Muscle of leg (tissue), 16 donors: Measurements from ENCODE around the gene MYO1E. TPM values are rescaled to one million over a fixed set of nuclear protein-coding genes. Genes with fewer than 3 reads are reported as not detected.

ENCODE experiments used
- DNase-seq: peaks from one replicate; pipeline ENCODE4 v3.0.0; 2013
- H3K27ac ChIP-seq: one replicate; pipeline ENCODE4 v1.5.1; 2013; ENCODE audit warnings: mild to moderate bottlenecking, low read length, control low read depth
- H3K27me3 ChIP-seq: one replicate; pipeline ENCODE4 v1.6.1; 2013; ENCODE audit warnings: low read length; ENCODE audit not compliant: control insufficient read depth, insufficient read depth
- H3K36me3 ChIP-seq: one replicate; pipeline ENCODE4 v1.6.1; 2013; ENCODE audit warnings: low read length; ENCODE audit not compliant: control insufficient read depth, insufficient read depth
- H3K4me1 ChIP-seq: one replicate; pipeline ENCODE4 v1.6.1; 2013; ENCODE audit warnings: low read length; ENCODE audit not compliant: control insufficient read depth, insufficient read depth
- H3K4me3 ChIP-seq: one replicate; pipeline ENCODE4 v1.5.1; 2013; ENCODE audit warnings: low read length, control low read depth
- H3K9me3 ChIP-seq: replicated peaks from 2 replicates; pipeline ENCODE4 v1.6.1; 2013; ENCODE audit warnings: low read depth, low read length; ENCODE audit not compliant: control insufficient read depth
- WGBS: methylation state at CpG from one replicate; pipeline ENCODE4 v1.1.5; 2013; ENCODE audit warnings: missing lambda C conversion rate; ENCODE audit not compliant: insufficient coverage; 5-methylcytosine and 5-hydroxymethylcytosine counted together
- long read RNA-seq, 11 donors: transcript quantifications; one replicate each; lab custom pipeline, GENCODE V29; 2026
- polyA plus RNA-seq, 8 donors: library from polyadenylated mRNA; unstranded; fragments of 120-200 nt; gene quantifications; one replicate each; pipeline versions ENCODE4 v1.2.1 to v1.2.3, GENCODE V29; 2013; ENCODE audit warnings: inconsistent platforms in 1 of 8, low replicate concordance in 1 of 8; ENCODE audit not compliant: insufficient read length in 8 of 8, insufficient read depth in 1 of 8
- total RNA-seq: library from RNA; stranded (reverse); fragments of 120-200 nt; gene quantifications from one replicate; pipeline ENCODE4 v1.2.4, GENCODE V29; 2013

Gene MYO1E
- 36.2 TPM for total RNA-seq
- polyA plus RNA-seq, result 10 to 100 TPM; 30.2 to 44.0 (median 35.6) TPM
- long read RNA-seq, donor 1, result 0 reads
- long read RNA-seq, donor 2, result 0 reads
- long read RNA-seq, donor 3, result 0 reads
- long read RNA-seq, donor 4, result 0 reads
- long read RNA-seq, donor 5, full-length matches to known transcripts, result 1 of 1 reads
- long read RNA-seq, donor 5, partial matches to known transcripts, result 0 of 1 reads
- long read RNA-seq, donor 5, other reads (novel, unspliced or antisense), result 0 of 1 reads
- long read RNA-seq, donor 6, partial matches to known transcripts, result 12 of 12 reads
- long read RNA-seq, donor 6, other reads (novel, unspliced or antisense), result 0 of 12 reads
- long read RNA-seq, donor 7, full-length matches to known transcripts, result 2 of 22 reads
- long read RNA-seq, donor 7, partial matches to known transcripts, result 20 of 22 reads
- long read RNA-seq, donor 7, other reads (novel, unspliced or antisense), result 0 of 22 reads
- long read RNA-seq, donor 8, full-length matches to known transcripts, result 1 of 8 reads
- long read RNA-seq, donor 8, partial matches to known transcripts, result 7 of 8 reads
- long read RNA-seq, donor 8, other reads (novel, unspliced or antisense), result 0 of 8 reads
- long read RNA-seq, donor 9, full-length matches to known transcripts, result 2 of 2 reads
- long read RNA-seq, donor 9, partial matches to known transcripts, result 0 of 2 reads
- long read RNA-seq, donor 9, other reads (novel, unspliced or antisense), result 0 of 2 reads
- long read RNA-seq, donor 10, result 0 reads
- long read RNA-seq, donor 11, partial matches to known transcripts, result 23 of 23 reads
- long read RNA-seq, donor 11, other reads (novel, unspliced or antisense), result 0 of 23 reads

- peak within 1 kb of the TSS; percentile 97 for H3K27ac ChIP-seq
- H3K4me1 ChIP-seq, result peaks cover 21% of the 10 kb centered on the region
- H3K9me3 ChIP-seq, result no peaks in the 10 kb centered on the region
- H3K4me3 ChIP-seq, result peak within 1 kb of the TSS; percentile 90
- under 1% methylated on average over 71 of the region's 74 CpGs for WGBS
- no peaks in the 10 kb centered on the region for H3K36me3 ChIP-seq
- peak; percentile 99 for DNase-seq
- H3K27me3 ChIP-seq, result peaks cover 2% of the 10 kb centered on the region
Measured at GRCh38 chr15:59372352-59373211, at the start of gene MYO1E. TSS of gene MYO1E (minus strand) at chr15:59372871. CDS start at chr15:59372500, 371 bp downstream.

- DNase-seq, result peak; percentile 35
- no peaks in the 10 kb centered on the region for H3K9me3 ChIP-seq
- H3K4me1 ChIP-seq, result no peaks in the 10 kb centered on the region
- no peak overlapping the region for H3K4me3 ChIP-seq
- H3K27me3 ChIP-seq, result peaks cover 4% of the 10 kb centered on the region
- H3K36me3 ChIP-seq, result no peaks in the 10 kb centered on the region
- H3K27ac ChIP-seq, result no peak overlapping the region
- 20% methylated on average over 1 of the region's 16 CpGs for WGBS
Measured at GRCh38 chr15:59420986-59421618, 48.4 kb upstream of the MYO1E start.

- H3K4me3 ChIP-seq, result no peak overlapping the region
- no peaks in the 10 kb centered on the region for H3K36me3 ChIP-seq
- H3K27me3 ChIP-seq, result peaks cover 4% of the 10 kb centered on the region
- WGBS, result no CpG with 5 or more reads among the region's 3 CpGs
- no peaks in the 10 kb centered on the region for H3K9me3 ChIP-seq
- H3K27ac ChIP-seq, result no peak overlapping the region
- no peaks in the 10 kb centered on the region for H3K4me1 ChIP-seq
- no peak for DNase-seq
Measured at GRCh38 chr15:59420108-59420507, 47.4 kb upstream of the MYO1E start.

GRCh38 chr15:59419170-59419569 is 46.5 kb upstream of the MYO1E start:
- H3K27ac ChIP-seq, result no peak overlapping the region
- DNase-seq, result no peak
- H3K27me3 ChIP-seq, result peaks cover 4% of the 10 kb centered on the region
- H3K36me3 ChIP-seq, result no peaks in the 10 kb centered on the region
- H3K4me3 ChIP-seq, result no peak overlapping the region
- H3K9me3 ChIP-seq, result no peaks in the 10 kb centered on the region
- WGBS, result 80% methylated on average over 1 of the region's 1 CpG
- H3K4me1 ChIP-seq, result no peaks in the 10 kb centered on the region

- Histone ChIP-seq H3K27me3 (peaks cover 4% of the 10 kb centered on the region), H3K27ac (no peak overlapping the region), H3K9me3 (no peaks in the 10 kb centered on the region), H3K4me3 (no peak overlapping the region), H3K4me1 (no peaks in the 10 kb centered on the region), H3K36me3 (no peaks in the 10 kb centered on the region)
- DNase-seq, result no peak
- 78% methylated on average over 1 of the region's 4 CpGs for WGBS
Measured at GRCh38 chr15:59416816-59417215, 44.1 kb upstream of the MYO1E start.

- Histone ChIP-seq H3K4me1 (no peaks in the 10 kb centered on the region), H3K4me3 (no peak overlapping the region), H3K27me3 (no peaks in the 10 kb centered on the region), H3K36me3 (no peaks in the 10 kb centered on the region), H3K9me3 (no peaks in the 10 kb centered on the region), H3K27ac (no peak overlapping the region)
- 60% methylated on average over 1 of the region's 2 CpGs for WGBS
- DNase-seq, result no peak
Measured at GRCh38 chr15:59413577-59413976, 40.9 kb upstream of the MYO1E start.

GRCh38 chr15:59410391-59410896 is 37.8 kb upstream of the MYO1E start:
- Histone ChIP-seq H3K36me3 (no peaks in the 10 kb centered on the region), H3K4me1 (no peaks in the 10 kb centered on the region), H3K9me3 (no peaks in the 10 kb centered on the region), H3K27ac (no peak overlapping the region), H3K4me3 (no peak overlapping the region), H3K27me3 (no peaks in the 10 kb centered on the region)
- peak; percentile 69 for DNase-seq
- 9% methylated on average over 1 of the region's 2 CpGs for WGBS

- H3K4me1 ChIP-seq, result no peaks in the 10 kb centered on the region
- no peaks in the 10 kb centered on the region for H3K36me3 ChIP-seq
- H3K27me3 ChIP-seq, result no peaks in the 10 kb centered on the region
- H3K27ac ChIP-seq, result no peak overlapping the region
- H3K4me3 ChIP-seq, result no peak overlapping the region
- 100% methylated on average over 1 of the region's 5 CpGs for WGBS
- no peak for DNase-seq
- H3K9me3 ChIP-seq, result no peaks in the 10 kb centered on the region
Measured at GRCh38 chr15:59407946-59408345, 35.3 kb upstream of the MYO1E start.

GRCh38 chr15:59406446-59406845 is 33.8 kb upstream of the MYO1E start:
- Histone ChIP-seq H3K9me3 (no peaks in the 10 kb centered on the region), H3K27ac (no peak overlapping the region), H3K4me3 (no peak overlapping the region), H3K4me1 (no peaks in the 10 kb centered on the region), H3K27me3 (no peaks in the 10 kb centered on the region), H3K36me3 (no peaks in the 10 kb centered on the region)
- WGBS, result no CpG with 5 or more reads among the region's 3 CpGs
- DNase-seq, result peak; percentile 49
